Measurements from ENCODE around the gene TP53BP2.

DNA sequence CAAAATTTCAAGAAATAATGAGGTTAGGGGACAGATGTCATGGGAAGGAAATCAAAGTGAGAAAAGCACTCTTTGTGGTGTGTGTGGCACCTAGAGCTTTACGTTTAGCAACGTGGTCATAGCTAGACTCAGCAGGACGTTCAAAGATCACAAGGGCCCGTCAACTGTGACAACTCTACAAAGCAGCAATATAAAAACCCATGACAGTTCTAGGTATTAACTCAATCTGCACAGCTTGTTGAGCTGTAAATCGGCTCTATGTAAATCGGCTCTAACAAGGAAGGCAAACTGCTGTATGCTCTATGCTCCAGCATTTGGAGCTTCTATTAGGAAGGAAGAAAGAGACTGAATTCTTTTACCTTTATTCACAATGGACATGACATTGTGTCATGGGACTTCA is 64.8 kb downstream of the TP53BP2 start:
- TF ChIP-seq, protein P1, sequence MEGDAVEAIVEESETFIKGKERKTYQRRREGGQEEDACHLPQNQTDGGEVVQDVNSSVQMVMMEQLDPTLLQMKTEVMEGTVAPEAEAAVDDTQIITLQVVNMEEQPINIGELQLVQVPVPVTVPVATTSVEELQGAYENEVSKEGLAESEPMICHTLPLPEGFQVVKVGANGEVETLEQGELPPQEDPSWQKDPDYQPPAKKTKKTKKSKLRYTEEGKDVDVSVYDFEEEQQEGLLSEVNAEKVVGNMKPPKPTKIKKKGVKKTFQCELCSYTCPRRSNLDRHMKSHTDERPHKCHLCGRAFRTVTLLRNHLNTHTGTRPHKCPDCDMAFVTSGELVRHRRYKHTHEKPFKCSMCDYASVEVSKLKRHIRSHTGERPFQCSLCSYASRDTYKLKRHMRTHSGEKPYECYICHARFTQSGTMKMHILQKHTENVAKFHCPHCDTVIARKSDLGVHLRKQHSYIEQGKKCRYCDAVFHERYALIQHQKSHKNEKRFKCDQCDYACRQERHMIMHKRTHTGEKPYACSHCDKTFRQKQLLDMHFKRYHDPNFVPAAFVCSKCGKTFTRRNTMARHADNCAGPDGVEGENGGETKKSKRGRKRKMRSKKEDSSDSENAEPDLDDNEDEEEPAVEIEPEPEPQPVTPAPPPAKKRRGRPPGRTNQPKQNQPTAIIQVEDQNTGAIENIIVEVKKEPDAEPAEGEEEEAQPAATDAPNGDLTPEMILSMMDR (IDR thresholded peaks at IDR 0.05; ENCODE audit: borderline replicate concordance, extremely low read depth, low read length, poor library complexity, severe bottlenecking), result no peak
- TF ChIP-seq EZH2 (IDR thresholded peaks at IDR 0.05; ENCODE audit: borderline replicate concordance, low read depth, low read length, severe bottlenecking), result no peak
